ENCODE data around the gene RGS8.

- no peak for TF ChIP-seq POLR2A (IDR thresholded peaks at IDR 0.05)
- no peak for TF ChIP-seq CTCF (IDR thresholded peaks at IDR 0.05)
These were observed 4.2 kb upstream of the RGS8 start for GRCh38 chr1:182688436-182689205.
